ENCODE results near the gene KIF25.

DNA sequence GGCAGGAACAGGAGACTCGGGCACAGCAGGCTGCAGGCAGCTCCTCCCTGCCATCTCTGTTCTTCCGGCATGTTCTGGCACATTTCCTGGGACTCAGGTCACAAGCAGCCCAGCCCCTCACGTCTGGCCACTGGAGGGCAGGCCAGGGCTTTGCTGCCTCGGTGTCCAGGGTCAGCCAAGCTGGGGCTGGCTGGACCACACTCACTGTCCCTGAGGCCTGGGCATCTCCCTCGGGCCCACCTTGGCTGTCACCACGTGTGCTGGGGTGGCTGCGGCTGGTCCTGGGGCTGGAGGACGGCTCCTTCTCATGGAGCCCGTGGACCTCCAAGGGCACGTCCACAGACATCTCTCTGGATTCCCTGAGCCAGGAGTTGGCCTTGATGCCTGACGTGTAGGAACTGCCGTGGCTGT is 63.1 kb downstream of the KIF25 start:
- TF ChIP-seq BACH2 (CRISPR knock-in tag; IDR thresholded peaks at IDR 0.05; ENCODE audit: borderline replicate concordance) (no peak), ZNF565 (CRISPR knock-in tag; conservative IDR thresholded peaks at IDR 0.05; ENCODE audit: low read depth) (no peak), TOX (CRISPR knock-in tag; IDR thresholded peaks at IDR 0.05; ENCODE audit: borderline replicate concordance) (no peak), ISL1 (CRISPR knock-in tag; IDR thresholded peaks at IDR 0.05) (no peak), ZFP30 (CRISPR knock-in tag; IDR thresholded peaks at IDR 0.05) (no peak), OSR1 (CRISPR knock-in tag; IDR thresholded peaks at IDR 0.05) (no peak), ARNTL (CRISPR knock-in tag; IDR thresholded peaks at IDR 0.05; ENCODE audit: borderline replicate concordance, low read depth) (no peak), ZFP3 (CRISPR knock-in tag; IDR thresholded peaks at IDR 0.05) (no peak), PPARA (CRISPR knock-in tag; IDR thresholded peaks at IDR 0.05; ENCODE audit: borderline replicate concordance) (no peak), SNAI2 (CRISPR knock-in tag; IDR thresholded peaks at IDR 0.05) (no peak), PATZ1 (CRISPR knock-in tag; IDR thresholded peaks at IDR 0.05; ENCODE audit: borderline replicate concordance) (no peak), TSHZ2 (CRISPR knock-in tag; IDR thresholded peaks at IDR 0.05) (no peak), ZC3H10 (CRISPR knock-in tag; IDR thresholded peaks at IDR 0.05) (no peak)
- TF ChIP-seq, protein P1, sequence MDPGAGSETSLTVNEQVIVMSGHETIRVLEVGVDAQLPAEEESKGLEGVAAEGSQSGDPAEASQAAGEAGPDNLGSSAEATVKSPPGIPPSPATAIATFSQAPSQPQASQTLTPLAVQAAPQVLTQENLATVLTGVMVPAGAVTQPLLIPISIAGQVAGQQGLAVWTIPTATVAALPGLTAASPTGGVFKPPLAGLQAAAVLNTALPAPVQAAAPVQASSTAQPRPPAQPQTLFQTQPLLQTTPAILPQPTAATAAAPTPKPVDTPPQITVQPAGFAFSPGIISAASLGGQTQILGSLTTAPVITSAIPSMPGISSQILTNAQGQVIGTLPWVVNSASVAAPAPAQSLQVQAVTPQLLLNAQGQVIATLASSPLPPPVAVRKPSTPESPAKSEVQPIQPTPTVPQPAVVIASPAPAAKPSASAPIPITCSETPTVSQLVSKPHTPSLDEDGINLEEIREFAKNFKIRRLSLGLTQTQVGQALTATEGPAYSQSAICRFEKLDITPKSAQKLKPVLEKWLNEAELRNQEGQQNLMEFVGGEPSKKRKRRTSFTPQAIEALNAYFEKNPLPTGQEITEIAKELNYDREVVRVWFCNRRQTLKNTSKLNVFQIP (CRISPR knock-in tag; IDR thresholded peaks at IDR 0.05; ENCODE audit: borderline replicate concordance, low read depth): no peak
